Smooth muscle cell (in vitro differentiated cells): ENCODE results near the gene ASPRV1. TPM values are rescaled to one million over a fixed set of nuclear protein-coding genes. Genes with fewer than 3 reads are reported as not detected.

ENCODE experiments used
- DNase-seq: peaks from one replicate; lab custom pipeline; 2025; ENCODE audit not compliant: unreplicated experiment; lab: John Stamatoyannopoulos, UW
- H2AFZ ChIP-seq: fragments of 200-600 bp; sonication (generic); 2 replicates; pipeline ENCODE4 v1.6.0; 2016; ENCODE audit warnings: antibody characterized with exemption, low read depth, mild to moderate bottlenecking
- H3F3A ChIP-seq: fragments of 200-600 bp; sonication (generic); 2 replicates; pipeline ENCODE4 v1.6.0; 2017; ENCODE audit warnings: antibody characterized with exemption, low read depth
- H3K27ac ChIP-seq: fragments of 200-600 bp; sonication (generic); 2 replicates; pipeline ENCODE4 v1.5.1; 2016; ENCODE audit warnings: low read depth, mild to moderate bottlenecking
- H3K27me3 ChIP-seq: fragments of 200-600 bp; sonication (generic); 2 replicates; pipeline ENCODE4 v1.6.1; 2016; ENCODE audit warnings: low read depth, mild to moderate bottlenecking
- H3K36me3 ChIP-seq: fragments of 200-600 bp; sonication (generic); 2 replicates; pipeline ENCODE4 v1.5.1; 2016; ENCODE audit warnings: low read depth
- H3K4me1 ChIP-seq: fragments of 200-600 bp; sonication (generic); 2 replicates; pipeline ENCODE4 v1.5.1; 2016; ENCODE audit warnings: low read depth
- H3K4me2 ChIP-seq: fragments of 200-600 bp; sonication (generic); 2 replicates; pipeline ENCODE4 v1.6.0; 2016; ENCODE audit warnings: mild to moderate bottlenecking
- H3K4me3 ChIP-seq: fragments of 200-600 bp; sonication (generic); 2 replicates; pipeline ENCODE4 v1.5.1; 2016; ENCODE audit warnings: mild to moderate bottlenecking
- H3K79me2 ChIP-seq: fragments of 200-600 bp; sonication (generic); 2 replicates; pipeline ENCODE4 v1.6.0; 2016; ENCODE audit warnings: low read depth, mild to moderate bottlenecking
- H3K9ac ChIP-seq: fragments of 200-600 bp; sonication (generic); 2 replicates; pipeline ENCODE4 v1.6.0; 2016; ENCODE audit warnings: low read depth
- H3K9me3 ChIP-seq: fragments of 200-600 bp; sonication (generic); replicated peaks from 2 replicates; pipeline ENCODE4 v1.5.1; 2016; ENCODE audit warnings: low read depth
- H4K20me1 ChIP-seq: fragments of 200-600 bp; sonication (generic); 2 replicates; pipeline ENCODE4 v1.6.0; 2016; ENCODE audit warnings: low read depth
- CTCF ChIP-seq: fragments of 200-600 bp; sonication (generic); IDR thresholded peaks from 2 replicates; pipeline ENCODE4 v1.5.1; 2017; ENCODE audit warnings: borderline replicate concordance, mild to moderate bottlenecking, antibody characterized with exemption; ENCODE audit not compliant: insufficient read depth, poor library complexity, severe bottlenecking
- WGBS: methylation state at CpG from one replicate; pipeline ENCODE4 v1.1.7; 2016; ENCODE audit warnings: low lambda C conversion rate; 5-methylcytosine and 5-hydroxymethylcytosine counted together
- polyA plus RNA-seq: library from polyadenylated mRNA; unstranded; fragments of >200 nt; fragmentation: Nextera tagmentation; extraction: Ambion mirVana; gene quantifications from 2 replicates; pipeline ENCODE4 v1.2.1, GENCODE V29; 2016
- total RNA-seq: library from RNA; depleted of rRNA; stranded (reverse); fragments of >200 nt; gene quantifications from 2 replicates; pipeline ENCODE4 v1.2.3, GENCODE V29; 2014

Gene ASPRV1
- total and polyA plus RNA-seq, 2 experiments from 2014 or later: 1.6 to 4.4 TPM

- Histone ChIP-seq H3K9ac (no peak overlapping the region), H3K79me2 (no peaks in the 10 kb centered on the region), H3K27ac (no peak overlapping the region), H3K36me3 (no peaks in the 10 kb centered on the region), H3F3A (no peaks in the 10 kb centered on the region), H3K27me3 (no peaks in the 10 kb centered on the region), H4K20me1 (no peaks in the 10 kb centered on the region), H3K4me2 (no peak overlapping the region), H3K9me3 (no peaks in the 10 kb centered on the region), H3K4me1 (no peaks in the 10 kb centered on the region), H2AFZ (no peak overlapping the region), H3K4me3 (no peak overlapping the region)
- DNase-seq: no peak
- WGBS: 95% methylated on average over 3 of the region's 3 CpGs
- TF ChIP-seq CTCF: no peak
Observed at GRCh38 chr2:69995511-69995910, 34.1 kb upstream of the ASPRV1 start.

GRCh38 chr2:69994166-69994565 is 32.7 kb upstream of the ASPRV1 start:
- WGBS: 93% methylated on average over 6 of the region's 6 CpGs
- Histone ChIP-seq H3K4me2 (no peak overlapping the region), H3K9ac (no peak overlapping the region), H3K27me3 (no peaks in the 10 kb centered on the region), H3K27ac (no peak overlapping the region), H4K20me1 (no peaks in the 10 kb centered on the region), H3F3A (no peaks in the 10 kb centered on the region), H2AFZ (no peak overlapping the region), H3K4me3 (no peak overlapping the region), H3K9me3 (no peaks in the 10 kb centered on the region), H3K79me2 (no peaks in the 10 kb centered on the region), H3K36me3 (no peaks in the 10 kb centered on the region), H3K4me1 (no peaks in the 10 kb centered on the region)
- TF ChIP-seq CTCF: no peak
- no peak for DNase-seq

GRCh38 chr2:69993708-69994107 is 32.3 kb upstream of the ASPRV1 start:
- H4K20me1 ChIP-seq: no peaks in the 10 kb centered on the region
- no peak overlapping the region for H3K4me2 ChIP-seq
- H2AFZ ChIP-seq: no peak overlapping the region
- no peaks in the 10 kb centered on the region for H3K27me3 ChIP-seq
- no peak overlapping the region for H3K9ac ChIP-seq
- DNase-seq: no peak
- no peaks in the 10 kb centered on the region for H3K4me1 ChIP-seq
- H3K79me2 ChIP-seq: no peaks in the 10 kb centered on the region
- no peak overlapping the region for H3K4me3 ChIP-seq
- no peaks in the 10 kb centered on the region for H3K36me3 ChIP-seq
- no peaks in the 10 kb centered on the region for H3F3A ChIP-seq
- no peaks in the 10 kb centered on the region for H3K9me3 ChIP-seq
- TF ChIP-seq CTCF: no peak
- WGBS: 91% methylated on average over 5 of the region's 5 CpGs
- no peak overlapping the region for H3K27ac ChIP-seq

GRCh38 chr2:69993048-69993565 is 31.7 kb upstream of the ASPRV1 start:
- no peak for DNase-seq
- H3K4me2 ChIP-seq: no peak overlapping the region
- no peaks in the 10 kb centered on the region for H3K9me3 ChIP-seq
- H2AFZ ChIP-seq: no peak overlapping the region
- H3F3A ChIP-seq: no peaks in the 10 kb centered on the region
- 92% methylated on average over 7 of the region's 7 CpGs for WGBS
- no peaks in the 10 kb centered on the region for H3K4me1 ChIP-seq
- no peaks in the 10 kb centered on the region for H3K79me2 ChIP-seq
- H3K27ac ChIP-seq: no peak overlapping the region
- TF ChIP-seq CTCF: no peak
- no peak overlapping the region for H3K9ac ChIP-seq
- no peak overlapping the region for H3K4me3 ChIP-seq
- no peaks in the 10 kb centered on the region for H3K27me3 ChIP-seq
- no peaks in the 10 kb centered on the region for H4K20me1 ChIP-seq
- no peaks in the 10 kb centered on the region for H3K36me3 ChIP-seq
